Activated T-cell treated with anti-CD3 and anti-CD28 coated beads for 24 hours (primary cell): ENCODE results near the gene SGO2.
"Not testable (repeated sequence)": the region's sequence is repeated elsewhere in the genome, so short reads cannot be mapped to it uniquely, and the experiment has no call there.

Experiments
- DNase-seq: peaks from one replicate; pipeline ENCODE4 v3.0.0-alpha.2; 2020; ENCODE audit warnings: low read depth

The SGO2 gene

DNA sequence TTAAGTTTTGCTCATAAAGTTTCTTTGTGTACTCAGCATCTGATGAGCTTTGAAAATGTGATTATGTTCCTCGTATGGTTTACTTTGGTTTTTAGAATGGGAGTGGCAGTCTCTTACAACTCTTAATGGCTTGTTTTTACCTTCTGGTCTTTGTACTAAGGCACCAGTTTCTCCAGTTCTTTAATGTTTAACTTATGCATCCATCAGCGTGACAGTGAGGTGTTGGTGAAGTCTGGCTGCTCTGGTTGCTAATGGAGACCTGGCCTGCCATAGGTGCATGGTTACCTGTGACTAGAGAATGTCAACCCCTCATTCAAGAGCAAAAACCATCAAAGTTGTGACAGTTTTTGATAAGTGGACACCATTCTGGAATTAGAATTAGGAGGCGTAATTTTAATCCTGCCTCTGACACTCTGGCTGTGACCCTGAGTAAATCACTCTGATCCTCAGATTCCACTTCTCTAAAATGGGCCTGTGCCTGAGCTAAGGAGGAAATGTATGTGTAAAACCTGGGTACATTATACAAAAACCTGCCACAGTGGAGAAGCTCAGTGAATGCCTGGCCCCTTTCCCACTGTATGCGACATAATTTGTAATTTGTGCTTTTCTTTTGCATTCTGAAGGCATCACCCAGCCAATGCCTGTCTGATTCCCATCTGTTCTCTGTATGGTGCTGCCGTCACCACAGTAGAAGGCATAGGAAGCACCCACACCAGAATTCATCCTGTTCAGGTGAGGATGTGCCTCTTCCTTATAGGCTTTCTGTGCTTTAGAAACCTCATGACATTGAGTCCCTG, 71.0 kb downstream of the SGO2 start:
- DNase-seq: no peak

DNA sequence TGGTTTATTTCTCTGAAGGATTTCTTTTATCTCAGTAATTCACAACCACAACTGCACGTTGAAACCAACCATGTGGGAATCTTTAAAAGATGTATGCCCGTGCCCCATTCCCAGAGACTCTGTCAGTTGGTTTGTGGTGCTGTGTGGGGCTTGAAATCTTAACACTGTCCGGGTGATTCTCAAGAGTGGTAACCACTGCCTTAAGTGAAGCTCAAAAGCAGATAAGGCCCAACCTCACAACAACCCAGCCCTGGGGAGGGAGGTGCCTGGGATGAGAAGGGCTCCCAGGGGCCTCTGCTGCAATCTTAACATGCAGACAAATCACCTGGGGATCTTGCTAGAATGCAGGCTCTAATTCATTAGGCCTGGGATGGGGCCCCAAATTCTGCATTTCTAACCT, 73.2 kb downstream of the SGO2 start:
- DNase-seq: no peak

GRCh38 chr2:200600549-200601225, 74.7 kb downstream of the SGO2 start:
- no peak for DNase-seq

DNA sequence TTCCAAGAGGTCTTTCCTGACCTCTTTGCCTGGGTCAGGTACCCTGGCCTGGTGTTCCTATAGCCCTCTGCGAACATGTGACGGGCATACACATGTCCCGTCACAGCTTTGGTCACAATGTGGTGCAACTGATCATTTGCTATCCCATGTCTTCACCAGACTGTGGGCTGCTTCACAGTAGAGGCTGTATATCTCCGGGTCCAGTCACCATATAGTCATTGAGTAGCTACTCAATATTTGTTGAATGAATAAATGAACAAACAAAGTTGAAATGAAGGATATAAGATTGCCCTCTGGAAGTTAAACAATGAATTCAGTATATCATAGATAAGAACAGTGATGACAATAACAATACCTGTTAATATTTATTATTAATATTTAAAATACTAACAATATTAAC, 76.6 kb downstream of the SGO2 start:
- no peak for DNase-seq

GRCh38 chr2:200603972-200604371, 78.0 kb downstream of the SGO2 start:
- DNase-seq: no peak

DNA sequence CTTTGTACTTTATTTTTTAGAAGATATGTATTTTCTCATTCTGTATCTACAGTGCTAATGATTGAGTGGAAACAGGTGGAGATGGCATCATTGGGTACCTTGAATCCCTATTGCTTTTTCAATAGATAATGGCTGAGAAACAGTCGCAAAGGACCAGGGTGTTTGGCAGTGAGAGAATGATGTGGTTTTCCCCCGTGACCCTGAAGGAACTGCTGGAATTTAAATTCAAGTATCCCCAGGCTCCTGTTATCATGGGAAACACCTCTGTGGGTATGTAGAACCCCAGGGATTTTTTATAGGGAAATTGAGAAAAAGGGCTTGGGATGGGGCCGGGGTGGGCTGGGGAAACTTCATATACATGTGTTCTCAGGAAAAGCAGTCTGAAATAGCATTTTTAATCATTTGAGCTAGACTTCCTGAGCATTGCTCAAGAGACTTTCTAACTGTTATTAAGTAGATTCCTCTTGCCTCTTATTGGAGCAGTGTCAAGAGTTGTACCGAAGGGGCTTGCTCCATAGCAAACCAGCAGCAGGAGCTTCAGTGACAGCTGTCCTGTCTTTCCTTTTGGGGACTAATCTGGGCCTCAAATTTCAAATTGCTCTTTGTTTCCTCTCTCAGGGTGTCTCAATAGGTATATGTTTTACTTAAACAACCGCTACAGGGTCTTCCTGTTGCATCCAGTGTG, 78.7 kb downstream of the SGO2 start:
- no peak for DNase-seq

GRCh38 chr2:200608341-200609027, 82.5 kb downstream of the SGO2 start:
- DNase-seq: no peak

GRCh38 chr2:200609028-200609614, 83.1 kb downstream of the SGO2 start:
- DNase-seq: no peak

DNA sequence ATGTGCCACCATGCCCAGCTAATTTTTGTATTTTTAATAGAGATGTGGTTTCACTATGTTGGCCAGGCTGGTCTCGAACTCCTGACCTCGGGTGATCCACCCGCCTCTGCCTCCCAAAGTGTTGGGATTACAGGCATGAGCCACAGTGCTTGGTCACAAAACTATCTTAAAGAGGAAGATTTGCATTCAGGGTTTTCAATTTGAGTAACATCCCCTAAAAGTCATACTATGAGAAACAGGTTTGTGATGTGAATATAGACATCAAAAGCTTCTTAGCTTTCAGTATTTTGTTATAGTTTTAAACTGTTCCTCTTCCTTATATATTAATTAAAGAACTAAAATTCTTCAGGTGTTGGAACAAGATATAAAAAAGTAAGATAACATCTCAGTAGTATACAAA, 84.2 kb downstream of the SGO2 start:
- DNase-seq: not testable (repeated sequence)

GRCh38 chr2:200613692-200614091, 87.7 kb downstream of the SGO2 start:
- DNase-seq: no peak

DNA sequence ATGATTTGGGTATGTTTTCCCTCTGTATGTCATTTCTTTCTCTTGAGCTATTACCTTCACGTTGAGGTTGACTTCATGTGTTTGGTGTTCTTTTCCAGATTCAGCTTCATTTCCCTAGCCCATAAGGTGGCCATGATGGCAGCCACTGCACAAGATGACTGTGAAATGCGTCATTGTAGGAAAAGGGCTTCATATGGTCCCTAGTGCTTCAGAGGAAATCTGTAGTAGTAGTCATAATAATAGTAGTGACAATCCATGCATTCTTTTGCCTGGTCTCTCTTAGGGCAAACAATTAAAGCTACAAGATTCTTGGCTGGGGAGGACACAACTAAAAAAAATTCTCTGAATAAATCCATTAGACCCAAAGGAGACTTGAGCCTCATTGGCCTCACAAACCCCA, 88.2 kb downstream of the SGO2 start:
- DNase-seq: no peak

- DNase-seq: no peak
Measured at GRCh38 chr2:200615247-200615646, 89.2 kb downstream of the SGO2 start.

DNA sequence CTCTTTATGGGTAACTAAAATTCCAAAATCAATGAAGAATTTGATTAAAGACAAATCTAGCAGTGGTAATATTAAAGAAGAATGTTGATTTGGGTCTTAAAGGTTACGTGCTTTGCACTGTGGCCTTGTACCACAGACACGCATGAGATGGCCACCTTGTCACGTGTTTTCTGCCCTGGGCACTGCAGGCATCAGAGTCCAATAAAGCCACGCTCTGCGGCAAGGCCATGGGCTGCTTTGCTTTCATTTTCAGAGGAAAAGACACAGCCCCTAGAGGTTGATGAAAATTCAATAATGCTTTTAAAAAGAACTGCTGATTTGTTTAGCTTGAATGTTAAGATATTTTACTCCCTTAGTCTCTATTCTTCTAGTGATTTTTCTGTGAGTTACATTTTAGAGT, 90.2 kb downstream of the SGO2 start:
- no peak for DNase-seq

DNA sequence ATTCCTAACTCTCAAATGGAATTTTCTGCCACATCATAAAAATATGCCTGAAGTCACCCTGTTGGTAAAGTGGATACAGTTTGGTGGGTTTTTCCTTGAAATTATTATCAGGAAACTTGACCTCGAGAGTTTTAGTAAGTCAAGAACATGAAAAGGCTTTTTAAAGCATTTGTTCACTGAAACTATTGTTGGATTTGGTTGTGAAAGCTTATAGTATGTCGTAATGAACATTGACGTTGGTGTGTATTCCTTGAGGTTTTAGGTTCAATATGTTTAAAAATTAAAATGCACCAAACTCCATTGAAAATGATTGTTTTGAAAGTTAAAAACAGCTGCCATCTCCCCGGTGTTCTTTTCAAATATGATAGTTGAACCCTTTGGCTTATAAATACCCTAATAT, 90.6 kb downstream of the SGO2 start:
- DNase-seq: no peak

- DNase-seq: no peak
Measured at GRCh38 chr2:200617156-200618053, 91.4 kb downstream of the SGO2 start.

- DNase-seq: no peak
Measured at GRCh38 chr2:200618054-200618419, 92.0 kb downstream of the SGO2 start.

DNA sequence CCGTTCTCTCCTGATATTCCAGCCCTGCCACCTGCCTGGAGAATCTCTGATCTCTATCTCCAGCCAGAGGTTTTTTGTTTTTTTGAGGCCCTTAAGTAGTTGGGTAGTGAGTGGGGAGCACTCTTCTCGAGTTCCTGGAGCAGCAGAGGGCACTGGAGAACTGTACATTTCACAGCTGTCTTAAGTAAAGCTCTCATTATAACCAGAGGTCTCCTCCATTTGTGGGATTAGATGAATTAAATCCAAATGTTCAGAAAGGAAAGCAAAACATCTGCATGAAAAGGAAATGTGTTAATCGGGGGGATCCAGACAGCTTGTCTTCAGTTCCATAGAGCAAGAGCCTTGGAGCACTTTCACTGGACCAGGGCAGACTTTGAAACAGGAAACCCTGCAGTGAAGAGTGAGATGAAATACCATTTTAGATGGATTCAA, 92.6 kb downstream of the SGO2 start:
- no peak for DNase-seq

GRCh38 chr2:200619279-200619678, 93.3 kb downstream of the SGO2 start:
- DNase-seq: no peak

- no peak for DNase-seq
Measured at GRCh38 chr2:200620606-200621390, 94.8 kb downstream of the SGO2 start.

DNA sequence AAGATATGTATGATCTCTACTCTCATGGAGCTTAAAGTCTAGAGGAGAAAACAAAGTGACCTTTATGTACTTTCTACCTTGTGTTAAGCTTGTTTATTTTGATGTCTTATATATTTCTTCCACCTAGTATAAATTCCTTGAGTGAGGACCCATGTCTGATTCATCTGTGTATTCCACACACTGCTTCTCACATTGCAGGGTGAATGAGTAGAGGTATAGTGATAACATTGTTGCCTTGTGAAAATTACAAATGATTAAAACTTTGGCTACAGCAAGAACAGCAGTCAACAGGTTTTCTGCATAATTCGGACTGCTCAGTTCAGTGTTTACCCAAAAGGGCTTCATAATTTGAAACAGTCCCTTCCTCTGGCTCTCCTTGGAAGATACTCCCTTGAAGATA, 96.1 kb downstream of the SGO2 start:
- no peak for DNase-seq
